Activated gamma-delta T cell treated with Interleukin-2 at 50 U/mL for 16 hours (primary cell): ENCODE measurements around the gene ZNF311.
"Not testable (repeated sequence)": the region's sequence is repeated elsewhere in the genome, so short reads cannot be mapped to it uniquely, and the experiment has no call there.

Source experiments
- DNase-seq: peaks from one replicate; pipeline ENCODE4 v3.0.0-alpha.2; 2020

Gene ZNF311

DNA sequence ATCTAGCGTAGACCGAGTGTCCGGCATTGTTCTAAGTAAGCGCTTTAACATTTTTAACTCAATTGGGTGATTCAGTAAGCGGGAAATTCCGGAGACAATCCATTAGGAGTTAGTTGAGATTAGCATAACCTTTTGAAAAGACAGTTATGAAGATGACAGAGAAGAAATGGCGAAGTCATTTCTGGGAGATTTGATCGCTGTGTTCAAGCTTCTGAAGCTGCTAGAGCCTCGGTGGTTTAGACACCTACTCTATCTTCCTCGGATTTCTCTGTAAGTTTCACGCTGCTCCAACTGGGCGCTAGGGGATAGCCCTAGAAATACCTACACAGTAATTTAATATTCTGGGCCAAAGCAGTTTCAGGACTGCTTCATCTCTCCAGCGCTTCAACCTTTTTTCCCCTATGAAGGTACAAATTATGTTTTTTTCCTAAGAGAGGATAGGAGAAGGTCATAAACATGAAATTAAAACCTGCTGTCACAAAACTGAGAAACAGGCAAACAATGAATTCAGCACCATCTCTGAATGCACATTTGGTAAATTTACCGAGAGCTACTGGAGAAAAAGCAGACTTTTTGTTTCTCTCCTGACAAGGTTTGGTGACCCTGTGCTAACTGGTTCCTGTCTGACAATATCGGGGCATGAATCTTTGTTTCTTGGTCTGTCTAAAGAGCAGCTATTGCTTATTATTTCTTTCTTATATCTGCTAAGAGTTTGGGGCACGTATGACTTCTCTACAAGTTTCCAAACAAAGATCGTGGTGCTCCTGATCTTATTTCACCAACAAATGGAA is 22.4 kb downstream of the ZNF311 start:
- DNase-seq: no peak

DNA sequence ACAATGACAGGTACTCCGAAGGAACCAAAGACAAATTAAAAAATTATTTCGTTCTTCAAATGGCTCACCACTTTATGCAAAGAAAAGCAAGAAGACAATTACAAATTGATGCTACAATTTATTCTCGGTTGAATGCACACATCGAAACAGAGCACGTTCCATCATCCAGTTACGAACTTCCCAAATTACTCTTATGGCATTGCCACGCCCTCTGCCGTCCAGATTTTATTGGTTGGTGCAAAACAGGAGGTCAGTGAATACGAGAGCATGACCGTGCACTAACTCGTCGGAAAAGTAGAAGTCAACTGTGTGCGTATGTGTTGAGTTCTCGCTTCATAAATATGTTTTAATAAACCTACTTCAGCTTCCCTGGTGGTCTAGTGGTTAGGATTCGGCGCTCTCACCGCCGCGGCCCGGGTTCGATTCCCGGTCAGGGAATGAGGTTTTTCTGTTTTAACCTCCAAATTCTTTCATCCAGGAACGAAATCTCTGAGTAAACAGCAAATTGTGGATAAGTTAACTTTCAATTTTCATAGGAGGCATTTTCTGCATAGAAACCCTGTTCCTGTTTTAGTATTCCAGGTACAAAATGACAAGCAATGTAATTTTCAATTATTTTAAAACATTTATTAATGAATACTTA is 23.2 kb downstream of the ZNF311 start:
- DNase-seq: peak; percentile 52

DNA sequence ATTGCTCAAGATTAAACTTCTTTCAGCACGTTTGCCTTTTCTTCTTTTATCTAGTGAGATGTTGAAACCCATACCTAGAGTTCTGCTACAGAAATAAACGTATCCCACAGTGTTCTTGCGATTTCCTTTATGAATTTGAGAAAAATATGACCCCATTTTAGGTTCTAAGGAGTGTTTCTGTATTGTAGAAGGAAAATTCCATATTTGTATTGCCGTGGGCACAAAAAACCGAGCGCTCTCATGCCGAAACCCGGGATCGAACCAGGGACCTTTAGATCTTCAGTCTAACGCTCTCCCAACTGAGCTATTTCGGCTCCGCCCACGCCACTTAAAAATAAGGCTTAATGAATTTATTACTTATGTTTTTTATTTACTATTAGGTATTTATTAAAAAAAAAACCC is 23.7 kb downstream of the ZNF311 start:
- DNase-seq: peak; percentile 68

DNA sequence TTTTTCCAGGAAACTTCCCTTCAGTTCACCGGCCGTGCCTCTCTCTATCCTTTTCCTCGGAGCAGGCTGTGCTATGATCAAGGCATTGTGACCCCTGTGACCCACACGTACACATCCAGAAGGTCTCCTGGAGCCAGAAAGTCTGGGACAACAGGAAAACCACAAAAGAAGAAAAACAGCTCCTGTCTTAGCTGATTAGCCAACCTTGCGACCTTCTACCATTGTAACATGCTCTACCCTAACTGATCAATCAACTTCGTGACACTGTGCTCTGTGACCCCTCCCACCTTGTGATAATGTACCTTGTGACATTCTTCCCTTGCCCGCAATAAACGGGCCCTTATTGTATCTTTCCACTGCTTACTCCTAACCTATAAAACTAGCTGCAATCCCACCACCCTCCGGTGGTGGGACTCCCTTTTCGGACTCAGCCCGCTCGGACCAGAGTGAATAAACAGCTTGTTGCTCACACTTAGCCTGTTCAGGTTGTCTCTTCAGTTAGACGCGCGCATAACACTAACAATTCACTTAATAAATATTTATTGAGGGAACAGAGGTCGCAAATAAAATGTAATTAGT is 24.2 kb downstream of the ZNF311 start:
- DNase-seq: no peak

DNA sequence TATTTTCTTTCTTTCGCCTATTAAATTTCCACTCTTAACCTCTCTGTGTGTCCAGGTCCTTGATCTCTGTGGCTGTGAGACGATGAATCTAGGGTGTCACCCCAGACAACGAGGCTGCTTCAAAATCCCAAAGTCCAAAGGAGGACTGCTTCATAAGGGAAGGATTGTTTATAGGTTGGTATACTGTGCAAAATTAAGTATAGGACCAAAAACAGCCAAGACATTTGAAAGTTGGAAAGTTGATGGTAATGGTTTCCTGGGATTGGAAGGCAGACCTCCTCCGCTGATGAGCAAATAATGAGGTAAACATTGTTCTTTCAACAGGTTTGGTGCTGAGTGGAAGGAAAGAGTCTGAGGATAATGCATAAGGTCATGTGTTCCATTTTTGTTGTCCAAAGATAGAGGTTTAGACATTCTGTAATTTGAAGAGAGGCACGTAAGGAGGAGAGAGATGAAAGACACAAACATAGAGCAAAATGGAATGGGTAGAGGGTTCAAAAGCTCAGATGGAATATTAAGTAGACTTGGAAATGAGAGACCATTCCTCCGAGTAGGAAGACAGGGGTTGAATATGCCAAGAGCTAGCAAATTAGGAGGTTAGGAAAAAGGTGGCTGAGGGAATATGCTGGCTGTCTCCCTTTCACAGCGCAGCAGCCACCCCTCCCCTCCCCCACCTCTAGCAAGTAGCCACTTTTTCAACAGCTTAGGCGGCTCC is 24.8 kb downstream of the ZNF311 start:
- DNase-seq: no peak

DNA sequence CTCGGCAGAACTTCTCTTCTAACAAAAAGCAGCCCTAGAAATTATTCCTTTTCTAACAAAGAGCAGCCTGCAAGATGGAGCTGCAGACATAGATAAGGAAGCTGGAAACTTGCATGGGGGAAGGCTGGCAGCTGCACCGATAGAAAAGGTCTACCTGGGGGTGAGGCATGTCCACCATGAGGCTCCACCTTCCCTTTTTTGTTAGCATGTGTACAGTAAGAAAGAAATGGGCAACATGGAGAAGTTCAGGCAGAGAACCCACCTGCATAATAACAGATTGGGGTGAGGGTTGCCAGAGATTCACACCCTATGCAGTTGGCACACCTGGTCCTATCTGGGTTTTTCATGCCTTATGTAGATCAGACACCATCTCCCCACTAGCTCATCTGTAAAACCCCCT is 25.4 kb downstream of the ZNF311 start:
- no peak for DNase-seq

DNA sequence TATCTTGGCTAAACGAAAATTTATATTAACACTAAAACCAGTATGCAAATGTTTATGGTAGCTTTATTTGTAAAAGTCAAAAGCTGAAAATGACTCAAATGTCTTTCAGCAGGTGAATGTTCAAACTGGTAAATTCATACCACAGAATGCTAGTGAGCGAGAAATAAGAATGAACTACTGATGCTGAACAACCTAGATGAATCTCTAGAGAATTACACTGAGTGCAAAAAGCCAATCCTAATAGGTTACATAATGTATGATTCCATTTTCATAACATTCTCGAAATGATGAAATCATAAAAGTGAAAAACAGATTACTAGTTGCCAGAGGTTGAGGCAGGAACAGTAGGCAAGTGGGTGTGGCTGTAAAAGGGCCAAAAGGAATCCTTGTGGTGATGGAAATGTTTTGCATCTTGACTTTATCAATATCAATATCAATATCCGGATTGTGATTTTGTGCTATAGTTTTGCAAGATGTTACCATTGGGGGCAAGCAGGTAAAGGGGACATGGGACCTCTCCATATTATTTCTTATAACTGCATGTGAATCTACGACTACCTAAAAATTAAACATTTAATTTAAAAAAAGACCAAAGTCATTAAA is 26.1 kb downstream of the ZNF311 start:
- DNase-seq: no peak

DNA sequence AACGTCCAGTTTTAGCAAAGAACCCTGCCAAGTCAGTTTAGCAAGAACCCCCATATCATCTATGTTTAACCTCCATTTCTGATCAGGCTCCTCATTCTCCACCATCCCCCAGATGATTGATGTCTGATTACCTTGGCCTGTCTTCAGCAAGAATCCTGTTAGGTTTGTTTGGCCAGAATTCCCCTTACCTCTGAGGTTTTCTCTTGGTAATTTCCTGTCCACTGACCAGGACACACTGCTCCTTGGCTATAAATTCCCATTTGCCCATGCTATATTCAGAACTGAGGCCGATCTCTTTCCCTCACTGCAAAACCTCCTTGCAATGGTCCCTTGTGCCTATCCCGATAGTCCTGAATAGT is 27.0 kb downstream of the ZNF311 start:
- no peak for DNase-seq

DNA sequence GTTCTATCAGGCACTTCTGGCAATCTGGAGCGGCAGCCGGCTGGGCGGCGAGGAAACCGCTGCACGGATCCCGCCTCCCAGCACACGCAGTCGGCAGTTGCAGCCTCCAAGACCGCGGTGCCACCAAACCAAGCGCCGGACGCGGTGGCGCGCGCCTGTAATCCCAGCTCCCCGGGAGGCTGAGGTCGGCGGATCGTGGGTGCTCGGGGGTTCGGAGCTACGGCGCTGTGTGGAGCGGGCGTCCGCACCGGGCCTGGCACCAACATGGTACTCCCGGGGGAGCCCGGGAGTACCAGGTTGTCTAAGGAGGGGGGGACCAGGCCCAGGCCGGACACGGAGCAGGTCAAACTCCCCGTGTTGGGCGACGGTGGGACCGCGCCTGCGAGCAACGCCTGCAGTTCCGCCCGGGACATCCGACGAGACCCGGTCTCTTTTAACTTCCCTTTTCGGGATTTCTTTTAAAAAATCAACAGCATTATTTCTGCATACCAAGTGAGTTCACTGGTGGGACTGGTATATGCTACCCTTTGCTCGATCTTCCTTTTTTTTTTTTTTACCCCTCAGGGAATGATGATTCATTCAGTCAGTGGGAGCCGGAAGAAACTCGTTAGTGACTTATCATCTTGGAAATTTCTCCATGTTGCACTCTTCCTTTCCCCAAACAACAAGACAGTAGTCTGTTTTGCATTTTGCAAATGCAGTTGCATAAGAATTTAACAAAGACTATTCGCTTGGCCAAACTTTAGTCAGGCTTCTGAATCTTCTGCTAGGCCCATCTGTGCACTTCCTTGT is 27.6 kb downstream of the ZNF311 start:
- no peak for DNase-seq

DNA sequence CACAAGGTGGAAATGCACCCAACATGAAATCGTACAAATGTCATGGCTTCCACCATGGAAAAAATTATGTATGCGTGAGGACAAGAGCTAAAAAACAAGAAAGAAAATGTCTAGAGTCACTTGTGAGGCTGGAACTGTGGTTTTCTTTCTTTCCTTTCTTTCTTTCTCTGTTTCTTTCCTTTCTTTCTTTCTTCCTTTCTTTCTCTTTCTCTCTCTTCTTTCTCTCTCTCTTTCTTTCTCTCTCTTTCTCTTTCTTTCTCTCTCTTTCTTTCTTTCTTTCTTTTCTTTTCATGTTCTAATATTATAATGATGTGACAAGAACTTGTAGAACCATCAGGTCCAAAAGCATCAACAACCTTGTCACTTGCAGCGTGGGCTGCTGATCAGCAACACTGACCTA is 28.4 kb downstream of the ZNF311 start:
- DNase-seq: no peak

DNA sequence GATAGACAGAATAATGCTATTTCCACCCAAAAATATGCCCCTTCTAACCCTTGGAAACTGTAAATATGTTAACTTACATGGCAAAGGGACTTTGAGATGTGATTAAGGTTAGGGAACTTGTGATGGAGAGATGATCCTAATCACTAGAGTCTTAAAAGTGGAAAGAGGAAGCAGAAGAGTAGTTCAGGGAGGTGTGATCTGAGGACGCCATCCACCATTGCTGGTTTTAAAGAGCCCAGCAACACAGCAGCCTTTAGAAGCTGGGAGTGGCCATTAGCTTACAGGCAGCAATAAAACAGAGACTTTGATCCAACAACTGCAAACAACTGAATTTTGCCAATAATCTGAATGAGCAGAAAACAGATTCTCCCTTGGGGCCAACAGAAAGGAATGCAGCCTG is 30.6 kb downstream of the ZNF311 start:
- DNase-seq: no peak

DNA sequence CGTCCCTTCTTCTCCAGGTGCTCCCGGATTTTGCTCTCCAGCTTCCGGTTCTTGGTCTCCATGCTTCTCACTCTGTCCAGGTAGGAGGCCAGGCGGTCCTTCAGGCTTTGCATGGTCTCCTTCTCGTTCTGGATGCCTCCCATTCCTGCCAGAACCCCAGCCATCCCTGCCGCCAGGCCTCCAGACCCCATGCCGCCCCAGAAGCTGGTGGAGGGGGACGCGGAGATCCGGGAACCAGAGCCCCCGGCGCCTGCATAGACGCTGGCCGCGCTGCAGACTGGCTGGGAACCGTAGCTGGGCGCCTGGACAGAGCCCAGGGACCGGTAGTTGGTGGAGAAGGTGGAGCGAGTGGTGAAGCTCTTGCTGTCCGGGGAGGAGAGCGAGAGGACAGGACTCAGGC is 35.1 kb downstream of the ZNF311 start:
- not testable (repeated sequence) for DNase-seq

DNA sequence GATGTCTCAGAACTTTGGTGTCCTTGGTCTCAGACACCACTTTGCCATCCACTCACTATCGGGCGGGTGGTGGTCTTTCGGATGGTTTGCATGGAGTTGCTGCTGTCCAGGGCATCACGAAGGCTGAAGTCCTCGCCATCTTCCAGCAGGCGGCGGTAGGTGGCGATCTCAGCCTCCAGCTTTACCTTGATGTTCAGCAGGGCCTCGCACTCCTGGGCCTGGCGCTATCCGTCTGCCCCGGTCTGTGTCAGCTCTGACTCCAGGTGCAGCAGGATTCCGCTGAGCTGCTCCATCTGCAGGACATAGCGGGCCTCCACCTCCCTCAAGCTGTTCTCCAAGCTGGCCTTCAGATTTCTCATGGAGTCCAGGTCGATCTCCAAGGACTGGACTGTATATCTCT is 36.0 kb downstream of the ZNF311 start:
- no peak for DNase-seq

DNA sequence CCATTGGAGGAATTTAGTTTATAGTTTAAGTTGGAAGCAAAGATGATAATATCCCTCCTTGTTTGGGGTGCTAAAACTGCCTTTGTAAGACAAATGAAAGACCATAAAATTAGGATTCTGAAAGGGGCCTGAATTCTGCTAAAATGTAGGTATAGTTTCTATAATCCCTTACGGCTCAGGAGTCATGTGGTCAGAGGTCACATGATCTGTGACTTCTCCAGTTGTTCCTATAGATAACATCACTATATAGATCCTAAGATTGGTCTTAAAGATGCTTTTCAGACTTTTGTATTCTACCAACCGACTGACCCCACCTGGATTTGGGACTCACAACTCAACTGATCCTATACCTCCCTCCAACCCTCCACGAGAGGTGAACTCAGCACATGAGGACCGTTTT is 36.6 kb downstream of the ZNF311 start:
- DNase-seq: no peak

DNA sequence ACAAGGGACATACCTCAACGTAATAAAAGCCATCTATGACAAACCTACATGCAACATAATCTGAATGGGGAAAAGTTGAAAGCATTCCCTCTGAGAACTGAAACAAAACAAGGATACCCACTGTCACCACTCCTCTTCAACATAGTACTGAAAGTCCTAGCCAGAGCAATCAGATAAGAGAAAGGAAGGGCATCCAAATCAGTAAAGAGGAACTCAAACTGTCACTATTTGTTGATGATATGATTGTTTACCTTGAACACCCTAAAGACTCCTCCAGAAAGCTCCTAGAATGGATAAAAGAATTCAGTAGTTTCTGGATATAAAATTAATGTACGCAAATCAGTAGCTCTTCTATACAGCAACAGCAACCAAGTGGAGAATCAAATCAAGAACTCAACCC is 39.4 kb downstream of the ZNF311 start:
- no peak for DNase-seq

DNA sequence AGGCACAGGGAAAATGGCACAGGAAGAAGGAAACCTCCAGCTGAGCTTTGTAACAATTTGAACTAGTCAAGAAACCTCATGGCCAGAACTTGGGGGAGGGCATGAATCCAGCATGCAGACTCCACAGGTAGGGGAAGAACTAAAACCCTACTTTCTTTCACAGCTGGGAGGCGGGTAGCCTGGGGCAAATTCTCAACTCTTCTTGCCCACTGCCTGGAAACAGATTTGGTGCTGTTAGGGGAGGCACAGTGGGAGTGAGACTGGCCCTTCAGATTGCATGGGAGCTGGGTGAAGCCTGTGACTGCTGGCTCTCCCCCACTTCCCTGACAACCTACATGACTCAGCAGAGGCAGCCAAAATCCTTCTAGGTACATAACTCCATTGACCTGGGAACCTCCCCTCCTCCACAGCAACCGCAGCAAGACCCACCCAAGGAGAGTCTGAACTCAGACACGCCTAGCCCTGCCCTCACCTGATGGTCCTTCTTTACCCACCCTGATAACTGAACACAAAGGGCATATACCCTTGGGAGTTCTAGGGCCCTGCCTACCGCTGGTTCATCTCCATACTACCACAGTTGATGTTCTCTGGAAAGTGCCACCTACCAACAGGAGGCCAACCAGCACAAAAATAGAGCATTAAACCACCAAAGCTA is 44.1 kb downstream of the ZNF311 start:
- DNase-seq: no peak

DNA sequence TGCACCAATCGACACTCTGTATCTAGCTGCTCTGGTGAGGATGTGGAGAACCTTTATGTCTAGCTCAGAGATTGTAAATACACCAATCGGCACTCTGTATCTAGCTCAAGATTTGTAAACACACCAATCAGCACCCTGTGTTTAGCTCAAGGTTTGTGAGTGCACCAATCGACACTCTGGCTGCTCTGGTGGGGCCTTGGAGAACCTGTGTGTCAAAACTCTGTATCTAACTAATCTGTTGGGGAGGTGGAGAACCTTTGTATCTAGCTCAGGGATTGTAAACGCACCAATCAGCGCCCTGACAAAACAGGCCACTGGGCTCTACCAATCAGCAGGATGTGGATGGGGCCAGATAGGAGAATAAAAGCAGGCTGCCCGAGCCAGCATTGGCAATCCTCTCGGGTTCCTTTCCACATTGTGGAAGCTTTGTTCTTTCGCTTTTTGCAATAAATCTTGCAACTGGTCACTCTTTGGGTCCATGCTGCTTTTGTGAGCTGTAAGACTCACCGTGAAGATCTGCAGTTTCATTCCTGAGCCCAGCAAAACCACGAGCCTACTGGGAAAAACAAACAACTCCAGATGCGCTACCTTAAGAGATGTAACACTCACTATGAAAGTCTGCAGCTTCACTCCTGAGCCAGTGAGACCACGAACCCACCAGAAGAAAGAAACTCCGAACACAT is 46.4 kb downstream of the ZNF311 start:
- not testable (repeated sequence) for DNase-seq

DNA sequence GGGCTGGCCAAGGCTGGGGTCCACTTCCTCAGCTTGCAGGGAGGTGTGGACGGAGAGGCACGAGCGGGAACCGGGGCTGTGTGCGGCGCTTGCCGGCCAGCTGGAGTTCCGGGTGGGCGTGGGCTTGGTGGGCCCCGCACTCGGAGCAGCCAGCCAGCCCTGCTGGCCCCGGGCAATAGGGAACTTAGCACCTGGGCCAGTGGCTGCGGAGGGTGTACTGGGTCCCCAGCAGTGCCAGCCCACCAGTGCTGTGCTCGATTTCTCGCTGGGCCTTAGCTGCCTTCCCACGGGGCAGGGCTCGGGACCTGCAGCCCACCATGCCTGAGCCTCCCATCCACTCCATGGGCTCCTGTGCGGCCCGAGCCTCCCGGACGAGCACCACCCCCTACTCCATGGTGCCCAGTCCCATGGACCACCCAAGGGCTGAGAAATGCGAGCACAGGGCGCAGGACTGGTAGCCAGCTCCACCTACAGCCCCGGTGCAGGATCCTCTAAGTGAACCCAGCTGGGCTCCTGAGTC is 47.3 kb downstream of the ZNF311 start:
- not testable (repeated sequence) for DNase-seq

DNA sequence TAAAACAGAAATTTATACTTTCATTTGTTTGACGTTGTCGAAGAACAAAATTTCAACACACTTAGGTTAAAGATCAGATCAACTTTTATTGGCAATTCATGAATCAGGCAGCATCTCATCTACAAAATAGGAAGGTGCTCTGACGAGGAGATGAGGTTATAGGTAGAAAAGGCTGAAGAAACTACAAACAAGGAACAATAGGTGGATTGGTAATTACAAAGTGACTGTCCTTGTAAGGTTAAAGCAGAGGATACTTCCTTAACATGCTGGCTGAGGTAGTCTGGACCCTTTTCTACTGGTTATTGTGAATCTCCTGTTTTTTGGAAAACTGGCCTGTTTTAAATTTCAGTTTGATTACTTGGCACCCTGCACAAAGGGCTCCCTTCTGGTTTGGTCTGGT is 48.8 kb downstream of the ZNF311 start:
- DNase-seq: no peak

DNA sequence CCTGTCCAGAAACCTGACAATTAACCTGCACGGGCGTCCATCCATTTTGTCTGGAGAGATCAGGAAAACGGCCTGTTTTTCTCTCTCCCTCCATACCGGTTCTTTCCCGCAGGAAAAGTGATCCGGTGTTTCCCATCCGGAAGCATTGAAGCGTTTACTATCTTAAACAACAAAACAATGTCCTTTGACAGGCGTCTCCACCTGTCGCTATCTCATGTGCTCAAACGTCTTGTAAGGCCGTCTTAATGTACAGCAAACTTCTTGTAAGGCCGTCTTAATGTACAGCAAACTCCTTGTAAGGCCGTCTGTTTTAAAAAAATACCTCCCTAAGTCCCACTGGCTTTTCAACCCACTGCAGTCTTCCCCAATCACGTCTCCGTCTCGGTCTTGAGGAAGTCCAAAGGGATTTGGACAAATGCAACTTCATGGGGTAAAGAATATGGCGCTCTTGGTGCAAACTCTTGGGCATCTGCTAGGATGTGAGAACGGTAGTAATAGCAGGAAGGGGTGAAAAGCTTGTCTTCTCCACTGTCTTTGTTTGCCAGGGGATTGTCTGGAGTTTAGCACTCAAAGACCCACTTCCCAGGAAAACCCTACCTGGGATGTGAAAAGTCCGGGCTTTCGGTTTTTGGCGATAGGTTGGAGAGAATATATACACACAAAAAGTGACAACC is 51.4 kb downstream of the ZNF311 start:
- DNase-seq: no peak
